K562 (cell line): Measurements from ENCODE around the gene MAD1L1. TPM values are rescaled to one million over a fixed set of nuclear protein-coding genes. Genes with fewer than 3 reads are reported as not detected.

Experiments used
- DNMT1 ChIP-seq: fragments of 450-650 bp; IDR thresholded peaks from 2 replicates; pipeline ENCODE4 v1.6.1; 2016; ENCODE audit warnings: antibody characterized with exemption, mild to moderate bottlenecking
- PYGO2 ChIP-seq: fragments of 450-650 bp; IDR thresholded peaks from 2 replicates; pipeline ENCODE4 v1.6.1; 2016; ENCODE audit warnings: mild to moderate bottlenecking, missing genetic modification characterization, moderate library complexity, missing compliant biosample characterization
- RHOXF2B ChIP-seq: fragments of 250-450 bp; sonication (Bioruptor Pico); conservative IDR thresholded peaks from 2 replicates; pipeline ENCODE4 v1.5.1; 2021
- SIN3A ChIP-seq, 2 experiments: fragments of 150-350 bp in 1 of 2; IDR thresholded peaks; 2 replicates each; pipeline ENCODE4 v1.6.1; 2011 to 2016; ENCODE audit warnings: borderline replicate concordance in 2 of 2, low read depth in 2 of 2, low read length in 2 of 2, mild to moderate bottlenecking in 2 of 2, moderate library complexity in 2 of 2; ENCODE audit not compliant: control insufficient read depth in 1 of 2
- ZZZ3 ChIP-seq: fragments of 450-650 bp; IDR thresholded peaks from 2 replicates; pipeline ENCODE4 v1.6.1; 2016; ENCODE audit warnings: antibody characterized with exemption, mild to moderate bottlenecking, moderate library complexity
- polyA plus RNA-seq, 8 experiments: library from polyadenylated mRNA; depleted of rRNA in 4 of 8; stranded (reverse) in 5 of 8; unstranded in 3 of 8; fragments of >200 nt; fragmentation: Nextera tagmentation in 2 of 8; fragmentation: Illumina TruSeq in 1 of 8; extraction: Ambion mirVana in 2 of 8; extraction: Trizol in 1 of 8; gene quantifications; 2 replicates each; pipeline versions ENCODE4 v1.2.1 to v1.2.3, GENCODE V29; 2011 to 2014; ENCODE audit warnings: inconsistent platforms in 1 of 8, missing spikeins in 1 of 8
- total RNA-seq, 7 experiments: library from RNA; depleted of rRNA in 6 of 7; stranded (reverse); fragments of >200 nt in 6 of 7; fragmentation: Illumina TruSeq in 2 of 7; extraction: Trizol in 2 of 7; gene quantifications; 2 replicates each; pipeline versions ENCODE4 v1.2.1 to v1.2.3, GENCODE V29; 2011 to 2021; ENCODE audit warnings: low replicate concordance in 1 of 7
- TF ChIP-seq, protein P1 (sequence below), 2 experiments: fragments of 450-650 bp; formaldehyde crosslinking in 1 of 2; IDR thresholded peaks; 2 replicates each; pipeline versions ENCODE4 v1.4.0 to v1.6.1; 2014 to 2020; ENCODE audit warnings: mild to moderate bottlenecking in 2 of 2, borderline replicate concordance in 1 of 2, low read depth in 1 of 2
- TF ChIP-seq, protein P2 (sequence below): fragments of 250-450 bp; sonication (Bioruptor Pico); IDR thresholded peaks from 2 replicates; pipeline ENCODE4 v1.4.0; 2020; ENCODE audit warnings: borderline replicate concordance
- TF ChIP-seq, protein P3 (sequence below): sonication (generic); formaldehyde crosslinking; IDR thresholded peaks from 2 replicates; pipeline ENCODE4 v1.8.0; 2022; ENCODE audit warnings: missing genetic modification reagents, mild to moderate bottlenecking, borderline replicate concordance
- TF ChIP-seq, protein P4 (sequence below): sonication (generic); formaldehyde crosslinking; IDR thresholded peaks from 2 replicates; pipeline ENCODE4 v1.8.0; 2022; ENCODE audit warnings: mild to moderate bottlenecking, missing genetic modification reagents

The MAD1L1 gene
- total and polyA plus RNA-seq, 9 of the 15 experiments (the other 6 are each of a cell fraction or from before 2014, with no cell fraction given), result 1.7 to 89.7 (median 18.0) TPM

DNA sequence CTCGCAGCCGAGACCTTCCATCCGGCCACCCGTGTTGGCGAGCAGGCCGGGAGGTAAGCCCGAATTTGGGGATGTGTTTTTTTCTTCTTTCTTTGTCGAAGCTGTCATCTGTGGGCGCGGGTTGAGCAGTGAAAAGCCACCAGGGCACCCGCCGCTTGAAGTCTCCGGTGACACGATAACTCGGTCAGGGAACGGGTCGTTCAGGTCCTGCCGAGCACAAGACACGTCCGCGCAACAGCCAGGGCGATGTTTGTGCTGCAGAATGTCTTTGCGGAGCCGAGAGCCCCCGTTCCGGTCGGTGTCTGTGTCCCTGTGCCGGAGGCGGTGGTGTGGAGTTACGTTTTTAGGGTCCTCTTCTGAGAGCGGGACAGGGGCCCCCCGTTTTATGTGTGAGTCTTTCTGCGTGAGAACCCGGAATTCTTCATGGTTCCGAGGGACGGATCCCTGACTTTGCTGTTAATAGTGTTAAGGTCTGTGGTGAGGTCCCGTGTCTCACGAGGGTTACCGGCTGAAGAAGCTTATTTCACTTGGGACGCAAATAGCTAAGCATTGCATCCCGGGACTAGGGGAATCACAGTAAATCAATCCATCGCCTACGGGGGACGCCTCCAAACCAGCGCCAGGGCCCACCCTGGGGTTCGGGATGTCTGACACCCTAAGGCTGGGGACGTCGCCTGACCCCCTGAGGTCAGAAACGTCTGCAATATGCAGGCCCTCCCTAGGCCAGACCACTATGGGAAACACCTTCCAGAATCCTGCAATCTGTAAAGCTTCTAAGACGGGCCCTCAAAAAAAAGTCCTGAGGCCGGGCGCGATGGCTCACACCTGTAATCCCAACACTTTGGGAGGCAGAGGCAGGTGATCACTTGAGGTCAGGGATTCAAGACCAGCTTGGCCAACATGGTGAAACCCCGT, 463.2 kb downstream of the MAD1L1 start (continued):
- TF ChIP-seq, protein P1, sequence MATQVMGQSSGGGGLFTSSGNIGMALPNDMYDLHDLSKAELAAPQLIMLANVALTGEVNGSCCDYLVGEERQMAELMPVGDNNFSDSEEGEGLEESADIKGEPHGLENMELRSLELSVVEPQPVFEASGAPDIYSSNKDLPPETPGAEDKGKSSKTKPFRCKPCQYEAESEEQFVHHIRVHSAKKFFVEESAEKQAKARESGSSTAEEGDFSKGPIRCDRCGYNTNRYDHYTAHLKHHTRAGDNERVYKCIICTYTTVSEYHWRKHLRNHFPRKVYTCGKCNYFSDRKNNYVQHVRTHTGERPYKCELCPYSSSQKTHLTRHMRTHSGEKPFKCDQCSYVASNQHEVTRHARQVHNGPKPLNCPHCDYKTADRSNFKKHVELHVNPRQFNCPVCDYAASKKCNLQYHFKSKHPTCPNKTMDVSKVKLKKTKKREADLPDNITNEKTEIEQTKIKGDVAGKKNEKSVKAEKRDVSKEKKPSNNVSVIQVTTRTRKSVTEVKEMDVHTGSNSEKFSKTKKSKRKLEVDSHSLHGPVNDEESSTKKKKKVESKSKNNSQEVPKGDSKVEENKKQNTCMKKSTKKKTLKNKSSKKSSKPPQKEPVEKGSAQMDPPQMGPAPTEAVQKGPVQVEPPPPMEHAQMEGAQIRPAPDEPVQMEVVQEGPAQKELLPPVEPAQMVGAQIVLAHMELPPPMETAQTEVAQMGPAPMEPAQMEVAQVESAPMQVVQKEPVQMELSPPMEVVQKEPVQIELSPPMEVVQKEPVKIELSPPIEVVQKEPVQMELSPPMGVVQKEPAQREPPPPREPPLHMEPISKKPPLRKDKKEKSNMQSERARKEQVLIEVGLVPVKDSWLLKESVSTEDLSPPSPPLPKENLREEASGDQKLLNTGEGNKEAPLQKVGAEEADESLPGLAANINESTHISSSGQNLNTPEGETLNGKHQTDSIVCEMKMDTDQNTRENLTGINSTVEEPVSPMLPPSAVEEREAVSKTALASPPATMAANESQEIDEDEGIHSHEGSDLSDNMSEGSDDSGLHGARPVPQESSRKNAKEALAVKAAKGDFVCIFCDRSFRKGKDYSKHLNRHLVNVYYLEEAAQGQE (IDR thresholded peaks at IDR 0.05; ENCODE audit: borderline replicate concordance), result no peak
- TF ChIP-seq, protein P1 (CRISPR knock-in tag; IDR thresholded peaks at IDR 0.05; ENCODE audit: low read depth), result no peak
- TF ChIP-seq PYGO2 (tag), result no peak
- TF ChIP-seq, protein P2, sequence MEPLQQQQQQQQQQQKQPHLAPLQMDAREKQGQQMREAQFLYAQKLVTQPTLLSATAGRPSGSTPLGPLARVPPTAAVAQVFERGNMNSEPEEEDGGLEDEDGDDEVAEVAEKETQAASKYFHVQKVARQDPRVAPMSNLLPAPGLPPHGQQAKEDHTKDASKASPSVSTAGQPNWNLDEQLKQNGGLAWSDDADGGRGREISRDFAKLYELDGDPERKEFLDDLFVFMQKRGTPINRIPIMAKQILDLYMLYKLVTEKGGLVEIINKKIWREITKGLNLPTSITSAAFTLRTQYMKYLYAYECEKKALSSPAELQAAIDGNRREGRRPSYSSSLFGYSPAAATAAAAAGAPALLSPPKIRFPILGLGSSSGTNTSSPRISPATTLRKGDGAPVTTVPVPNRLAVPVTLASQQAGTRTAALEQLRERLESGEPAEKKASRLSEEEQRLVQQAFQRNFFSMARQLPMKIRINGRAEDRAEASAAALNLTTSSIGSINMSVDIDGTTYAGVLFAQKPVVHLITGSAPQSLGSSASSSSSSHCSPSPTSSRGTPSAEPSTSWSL (CRISPR knock-in tag), result no peak
- TF ChIP-seq DNMT1, result no peak
- TF ChIP-seq, protein P3, sequence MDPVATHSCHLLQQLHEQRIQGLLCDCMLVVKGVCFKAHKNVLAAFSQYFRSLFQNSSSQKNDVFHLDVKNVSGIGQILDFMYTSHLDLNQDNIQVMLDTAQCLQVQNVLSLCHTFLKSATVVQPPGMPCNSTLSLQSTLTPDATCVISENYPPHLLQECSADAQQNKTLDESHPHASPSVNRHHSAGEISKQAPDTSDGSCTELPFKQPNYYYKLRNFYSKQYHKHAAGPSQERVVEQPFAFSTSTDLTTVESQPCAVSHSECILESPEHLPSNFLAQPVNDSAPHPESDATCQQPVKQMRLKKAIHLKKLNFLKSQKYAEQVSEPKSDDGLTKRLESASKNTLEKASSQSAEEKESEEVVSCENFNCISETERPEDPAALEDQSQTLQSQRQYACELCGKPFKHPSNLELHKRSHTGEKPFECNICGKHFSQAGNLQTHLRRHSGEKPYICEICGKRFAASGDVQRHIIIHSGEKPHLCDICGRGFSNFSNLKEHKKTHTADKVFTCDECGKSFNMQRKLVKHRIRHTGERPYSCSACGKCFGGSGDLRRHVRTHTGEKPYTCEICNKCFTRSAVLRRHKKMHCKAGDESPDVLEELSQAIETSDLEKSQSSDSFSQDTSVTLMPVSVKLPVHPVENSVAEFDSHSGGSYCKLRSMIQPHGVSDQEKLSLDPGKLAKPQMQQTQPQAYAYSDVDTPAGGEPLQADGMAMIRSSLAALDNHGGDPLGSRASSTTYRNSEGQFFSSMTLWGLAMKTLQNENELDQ (CRISPR knock-in tag), result no peak
- TF ChIP-seq, protein P4, sequence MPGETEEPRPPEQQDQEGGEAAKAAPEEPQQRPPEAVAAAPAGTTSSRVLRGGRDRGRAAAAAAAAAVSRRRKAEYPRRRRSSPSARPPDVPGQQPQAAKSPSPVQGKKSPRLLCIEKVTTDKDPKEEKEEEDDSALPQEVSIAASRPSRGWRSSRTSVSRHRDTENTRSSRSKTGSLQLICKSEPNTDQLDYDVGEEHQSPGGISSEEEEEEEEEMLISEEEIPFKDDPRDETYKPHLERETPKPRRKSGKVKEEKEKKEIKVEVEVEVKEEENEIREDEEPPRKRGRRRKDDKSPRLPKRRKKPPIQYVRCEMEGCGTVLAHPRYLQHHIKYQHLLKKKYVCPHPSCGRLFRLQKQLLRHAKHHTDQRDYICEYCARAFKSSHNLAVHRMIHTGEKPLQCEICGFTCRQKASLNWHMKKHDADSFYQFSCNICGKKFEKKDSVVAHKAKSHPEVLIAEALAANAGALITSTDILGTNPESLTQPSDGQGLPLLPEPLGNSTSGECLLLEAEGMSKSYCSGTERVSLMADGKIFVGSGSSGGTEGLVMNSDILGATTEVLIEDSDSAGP (CRISPR knock-in tag), result no peak
- TF ChIP-seq SIN3A (IDR thresholded peaks at IDR 0.05; ENCODE audit: borderline replicate concordance in 2 of 2, control insufficient read depth in 1 of 2, low read depth in 2 of 2, low read length in 2 of 2), result no peak
- no peak for TF ChIP-seq ZZZ3
- TF ChIP-seq RHOXF2B, result no peak
- TF ChIP-seq, all 486 proteins: peak for 0
